ENCODE results near the gene SMARCA4.
"Not testable (repeated sequence)": the region's sequence is repeated elsewhere in the genome, so short reads cannot be mapped to it uniquely, and the experiment has no call there.

The SMARCA4 gene

DNA sequence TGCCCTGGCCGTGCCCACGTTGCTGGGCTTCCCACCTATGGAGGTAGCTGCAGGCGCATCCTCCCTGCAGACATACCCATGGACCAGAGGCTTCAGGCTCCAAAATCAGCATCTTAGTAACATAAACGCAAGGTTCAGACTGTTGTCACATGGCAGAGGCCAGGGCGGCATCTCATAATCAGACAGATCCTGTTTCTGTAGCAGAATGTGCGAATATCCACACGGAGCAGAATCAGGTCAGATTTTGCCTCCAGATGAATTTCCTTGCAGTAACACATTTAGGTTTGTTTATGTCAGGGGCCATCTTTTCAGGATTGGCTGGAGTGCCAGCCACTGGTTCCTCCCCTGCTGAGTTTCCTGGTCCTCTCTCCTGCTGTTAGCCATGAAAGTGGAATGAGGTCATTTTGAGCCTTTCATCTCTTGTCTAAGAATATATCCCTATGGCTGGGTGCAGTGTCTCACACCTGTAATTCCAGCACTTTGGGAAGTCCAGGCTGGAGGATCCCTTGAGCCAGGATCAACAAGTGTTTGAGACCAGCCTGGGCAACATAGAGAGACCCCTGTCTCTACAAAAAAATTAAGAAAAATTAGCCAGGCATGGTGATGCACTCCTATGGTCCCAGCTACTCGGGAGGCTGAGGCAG is 20.5 kb downstream of the SMARCA4 start:
- DNase-seq = no peak

DNA sequence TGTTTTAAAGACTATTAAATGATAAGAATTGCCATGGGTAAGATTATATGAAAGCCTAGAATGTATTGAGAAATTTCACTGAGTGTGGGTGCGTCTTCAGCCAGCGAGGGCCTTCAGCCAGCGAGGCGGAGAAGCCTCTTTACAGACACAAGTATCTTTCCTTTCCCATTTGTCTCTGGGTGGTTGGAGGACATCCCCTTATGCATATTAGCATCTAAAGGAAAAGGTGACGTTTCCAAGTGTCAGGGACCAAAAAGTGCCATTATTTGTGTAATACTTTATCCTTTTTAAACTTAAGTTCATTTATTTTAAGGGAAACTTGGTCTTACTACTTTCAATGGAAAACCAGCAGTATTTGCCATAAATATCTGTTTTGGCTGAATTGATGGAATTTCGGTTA is 22.2 kb downstream of the SMARCA4 start:
- no peak for DNase-seq

DNA sequence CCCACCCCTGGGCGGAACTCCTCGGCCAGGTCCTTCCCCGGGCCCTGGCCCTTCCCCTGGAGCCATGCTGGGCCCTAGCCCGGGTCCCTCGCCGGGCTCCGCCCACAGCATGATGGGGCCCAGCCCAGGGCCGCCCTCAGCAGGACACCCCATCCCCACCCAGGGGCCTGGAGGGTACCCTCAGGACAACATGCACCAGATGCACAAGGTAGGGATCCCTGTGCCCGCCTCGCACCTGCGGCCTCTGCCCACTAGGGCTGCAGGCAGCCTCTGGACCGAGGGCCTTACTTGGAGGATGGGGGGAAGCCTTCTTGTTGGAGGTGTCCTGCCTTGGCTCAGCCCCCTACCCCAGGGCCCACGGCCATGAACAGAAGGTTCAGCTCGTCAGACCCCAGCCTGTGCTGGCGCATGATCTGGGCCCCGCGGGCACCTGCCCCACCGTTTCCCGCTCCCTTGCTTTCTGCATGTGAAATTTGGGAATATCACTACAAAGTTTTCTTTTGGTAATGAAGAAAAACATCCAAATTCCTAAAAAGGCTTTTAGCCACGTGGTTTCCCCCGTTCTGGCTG is 23.4 kb downstream of the SMARCA4 start:
- no peak for DNase-seq

GRCh38 chr19:10985502-10985901 is 24.7 kb downstream of the SMARCA4 start:
- DNase-seq = no peak

DNA sequence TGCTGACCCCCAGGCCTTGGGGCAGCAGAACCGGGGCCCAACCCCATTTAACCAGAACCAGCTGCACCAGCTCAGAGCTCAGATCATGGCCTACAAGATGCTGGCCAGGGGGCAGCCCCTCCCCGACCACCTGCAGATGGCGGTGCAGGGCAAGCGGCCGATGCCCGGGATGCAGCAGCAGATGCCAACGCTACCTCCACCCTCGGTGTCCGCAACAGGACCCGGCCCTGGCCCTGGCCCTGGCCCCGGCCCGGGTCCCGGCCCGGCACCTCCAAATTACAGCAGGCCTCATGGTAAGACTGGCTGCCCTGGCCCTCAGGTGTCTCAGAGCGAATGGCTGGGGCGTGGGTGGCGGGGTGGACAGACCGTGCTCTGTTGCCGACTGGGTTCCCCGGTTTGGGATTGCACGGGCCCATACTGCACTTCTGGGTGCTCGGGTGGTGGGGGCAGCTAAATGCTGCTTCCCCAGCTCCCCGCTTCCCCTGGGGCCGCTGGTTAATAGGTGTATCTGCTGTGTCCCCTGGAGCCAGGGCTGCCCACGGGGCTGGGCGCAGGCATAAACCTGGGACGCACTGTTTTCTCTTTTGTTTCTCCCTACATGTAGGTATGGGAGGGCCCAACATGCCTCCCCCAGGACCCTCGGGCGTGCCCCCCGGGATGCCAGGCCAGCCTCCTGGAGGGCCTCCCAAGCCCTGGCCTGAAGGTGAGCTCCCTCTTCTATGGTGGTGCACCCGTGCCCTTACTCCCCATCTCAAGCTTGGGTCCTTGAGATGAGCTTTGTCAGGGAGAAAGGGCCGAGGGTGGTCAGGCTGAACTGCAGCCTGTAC is 25.7 kb downstream of the SMARCA4 start:
- no peak for DNase-seq

DNA sequence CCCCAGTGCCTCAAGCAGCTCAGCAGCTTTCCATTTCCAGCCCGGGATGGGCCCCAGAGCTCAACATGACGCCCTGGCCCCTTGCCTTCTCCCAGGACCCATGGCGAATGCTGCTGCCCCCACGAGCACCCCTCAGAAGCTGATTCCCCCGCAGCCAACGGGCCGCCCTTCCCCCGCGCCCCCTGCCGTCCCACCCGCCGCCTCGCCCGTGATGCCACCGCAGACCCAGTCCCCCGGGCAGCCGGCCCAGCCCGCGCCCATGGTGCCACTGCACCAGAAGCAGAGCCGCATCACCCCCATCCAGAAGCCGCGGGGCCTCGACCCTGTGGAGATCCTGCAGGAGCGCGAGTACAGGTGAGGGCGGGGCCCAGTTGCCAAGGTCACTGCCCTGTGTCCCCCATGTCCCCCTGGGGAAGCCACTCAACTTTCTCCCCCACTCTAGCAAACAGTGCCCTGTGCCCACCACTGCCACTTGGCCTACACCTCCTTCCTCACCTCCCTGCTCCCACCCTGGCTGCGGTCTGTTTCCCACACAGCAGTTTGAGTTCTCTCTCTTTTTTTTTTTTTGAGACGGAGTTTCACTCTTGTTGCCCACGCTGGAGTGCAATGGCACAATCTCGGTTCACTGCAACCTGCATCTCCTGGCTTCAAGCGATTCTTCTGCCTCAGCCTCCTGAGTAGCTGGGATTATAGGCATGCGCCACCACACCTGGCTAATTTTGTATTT is 26.9 kb downstream of the SMARCA4 start:
- no peak for DNase-seq

DNA sequence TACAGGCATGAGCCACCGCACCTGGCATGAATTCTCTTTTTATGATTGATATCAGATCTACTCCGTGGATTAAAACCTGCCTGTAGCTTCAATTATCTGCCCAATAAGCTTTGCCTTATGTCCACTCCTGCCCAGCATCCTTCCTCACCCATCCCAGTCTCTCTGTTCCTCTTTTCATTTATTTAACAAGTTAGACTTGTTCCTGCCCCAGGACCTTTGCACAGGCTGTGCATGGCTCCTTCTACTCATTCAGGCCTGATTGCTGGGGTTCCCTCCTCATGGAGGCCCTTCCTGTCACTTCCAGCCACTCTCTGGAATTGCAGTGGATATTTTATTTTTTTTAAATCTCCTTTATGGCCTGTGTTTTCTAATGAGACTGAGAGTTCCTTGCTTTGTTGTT is 27.6 kb downstream of the SMARCA4 start:
- no peak for DNase-seq

DNA sequence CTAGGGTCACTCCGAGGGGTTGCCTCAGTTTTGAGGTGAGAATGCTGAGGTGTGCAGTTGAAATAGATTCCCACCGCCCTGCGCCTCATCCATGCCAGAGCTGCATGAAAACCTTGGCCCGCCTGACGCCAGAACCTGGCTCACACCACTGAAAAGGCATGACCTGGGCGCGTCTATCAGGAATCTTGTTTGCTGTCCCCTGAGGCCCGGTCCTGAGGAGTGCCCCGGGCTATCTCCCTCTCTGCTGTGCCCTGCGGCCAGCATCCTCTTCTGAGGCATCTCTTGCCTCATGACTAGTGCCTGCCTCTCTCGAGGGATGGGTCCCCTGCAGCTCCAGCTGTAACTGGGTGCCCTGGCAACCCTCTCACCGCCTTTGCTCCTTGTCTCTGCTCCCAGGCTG is 28.1 kb downstream of the SMARCA4 start:
- no peak for DNase-seq

- no peak for DNase-seq
These were observed 30.2 kb downstream of the SMARCA4 start for GRCh38 chr19:10991076-10991475.

GRCh38 chr19:10991521-10992081 is 30.8 kb downstream of the SMARCA4 start:
- no peak for DNase-seq

- not testable (repeated sequence) for DNase-seq
These were observed 31.3 kb downstream of the SMARCA4 start for GRCh38 chr19:10992174-10992573.

DNA sequence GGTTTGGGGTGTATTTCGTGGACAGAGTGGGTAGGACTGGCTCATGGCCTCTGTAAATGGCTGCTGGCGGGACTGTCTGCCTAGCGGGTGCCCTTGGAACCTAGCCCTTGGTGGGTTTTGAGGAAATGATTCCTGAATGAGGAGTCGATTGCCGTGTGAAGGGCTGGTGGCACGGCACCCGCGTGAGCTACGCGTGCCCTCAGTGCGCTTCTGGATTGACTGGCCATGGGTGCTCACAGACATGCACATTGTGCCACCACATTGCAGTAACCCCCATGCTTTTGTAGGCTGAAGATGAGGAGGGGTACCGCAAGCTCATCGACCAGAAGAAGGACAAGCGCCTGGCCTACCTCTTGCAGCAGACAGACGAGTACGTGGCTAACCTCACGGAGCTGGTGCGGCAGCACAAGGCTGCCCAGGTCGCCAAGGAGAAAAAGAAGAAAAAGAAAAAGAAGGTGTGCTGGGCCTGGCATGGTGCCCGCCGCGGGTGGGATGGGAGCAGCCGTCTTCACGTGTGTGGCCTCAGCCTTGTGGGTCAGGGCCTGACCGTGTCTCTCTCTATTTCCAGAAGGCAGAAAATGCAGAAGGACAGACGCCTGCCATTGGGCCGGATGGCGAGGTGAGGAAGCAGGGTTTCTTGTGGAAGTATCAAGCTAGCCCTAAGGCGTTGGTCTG is 35.2 kb downstream of the SMARCA4 start:
- DNase-seq = no peak

DNA sequence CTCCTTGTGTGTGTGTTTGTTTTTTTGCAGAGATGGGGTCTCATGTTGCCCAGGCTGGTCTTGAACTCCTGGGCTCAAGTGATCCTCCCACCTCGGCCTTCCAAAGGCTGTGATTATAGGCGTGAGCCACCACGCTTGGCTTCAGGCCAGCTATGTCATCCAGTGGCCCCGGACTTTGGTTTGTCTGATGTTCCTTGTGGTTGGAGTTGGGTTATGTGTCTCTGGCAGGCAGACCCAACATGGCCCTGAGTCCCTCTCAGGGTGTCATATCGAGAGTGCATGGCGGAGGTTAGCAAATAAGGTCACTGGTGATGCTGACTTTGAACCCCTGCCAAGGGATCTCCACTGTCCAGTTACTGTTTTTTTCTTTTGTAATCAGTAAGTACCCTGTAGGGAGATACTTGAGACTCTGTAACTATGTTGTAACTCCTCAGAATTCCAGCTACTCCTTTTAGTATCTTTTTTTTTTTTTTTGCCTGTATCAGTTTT is 37.3 kb downstream of the SMARCA4 start:
- no peak for DNase-seq

- DNase-seq = no peak
These were observed 37.8 kb downstream of the SMARCA4 start for GRCh38 chr19:10998666-10999065.

DNA sequence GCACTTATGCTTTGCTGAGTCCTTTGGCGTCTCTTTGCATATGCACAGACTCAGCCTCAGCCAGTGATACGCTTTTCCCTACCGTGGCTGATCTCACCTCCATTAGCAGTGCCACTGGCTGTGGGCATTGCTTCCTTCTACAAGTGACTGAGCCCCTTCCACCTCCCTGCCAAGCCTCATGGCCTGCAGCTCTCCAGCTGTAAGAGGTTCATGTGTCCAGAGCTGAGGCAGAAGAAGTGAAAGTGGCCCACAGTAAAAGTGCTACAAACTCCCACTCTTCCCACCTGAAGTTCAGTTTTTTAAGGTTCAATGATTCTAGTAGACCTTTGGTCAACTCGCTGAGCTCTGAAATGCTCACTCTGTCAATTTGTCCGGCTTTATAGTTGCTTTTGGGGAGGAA is 44.7 kb downstream of the SMARCA4 start:
- no peak for DNase-seq

GRCh38 chr19:11007385-11007784 is 46.6 kb downstream of the SMARCA4 start:
- no peak for DNase-seq

DNA sequence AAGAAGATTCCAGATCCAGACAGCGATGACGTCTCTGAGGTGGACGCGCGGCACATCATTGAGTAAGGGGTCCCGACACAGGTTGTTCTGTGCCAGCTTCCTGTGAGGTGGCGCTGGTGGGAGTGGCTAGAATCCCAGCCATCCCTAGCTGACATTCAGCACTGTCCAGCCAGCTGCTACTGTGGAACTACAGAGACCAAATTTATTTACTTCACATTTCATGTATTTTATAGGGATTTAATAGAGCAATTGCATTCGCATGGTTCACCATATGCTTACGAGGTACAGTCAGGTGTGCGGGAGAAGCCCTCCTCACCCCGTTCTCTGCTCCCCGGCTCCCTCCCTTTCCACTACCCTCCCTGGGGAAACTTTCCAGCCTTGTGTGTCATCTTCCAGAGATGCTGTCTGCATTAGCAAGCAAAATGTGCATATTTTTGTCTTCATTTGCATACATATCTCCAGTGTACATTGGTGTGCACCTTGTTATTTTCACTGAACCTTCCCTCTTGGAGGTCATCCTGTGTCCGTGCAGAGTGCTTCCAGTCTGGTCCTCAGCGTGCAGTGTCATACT is 47.2 kb downstream of the SMARCA4 start:
- DNase-seq = no peak

DNA sequence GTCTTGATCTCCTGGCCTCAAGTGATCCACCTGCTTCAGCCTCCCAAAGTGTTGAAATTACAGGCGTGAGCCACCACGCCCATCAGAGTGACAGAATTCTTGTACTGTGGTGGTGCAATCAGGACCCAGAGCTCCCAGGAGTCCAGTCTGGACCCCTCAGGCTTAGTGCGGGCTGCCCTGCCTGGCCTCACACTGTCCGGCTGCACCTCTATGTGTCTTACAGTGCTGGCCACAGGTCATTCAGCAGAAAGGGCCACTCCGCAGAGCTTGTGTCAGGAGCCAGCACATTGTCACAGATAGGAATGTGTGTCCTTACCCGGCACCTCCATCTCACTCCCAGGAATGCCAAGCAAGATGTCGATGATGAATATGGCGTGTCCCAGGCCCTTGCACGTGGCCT is 49.2 kb downstream of the SMARCA4 start:
- DNase-seq = no peak

DNA sequence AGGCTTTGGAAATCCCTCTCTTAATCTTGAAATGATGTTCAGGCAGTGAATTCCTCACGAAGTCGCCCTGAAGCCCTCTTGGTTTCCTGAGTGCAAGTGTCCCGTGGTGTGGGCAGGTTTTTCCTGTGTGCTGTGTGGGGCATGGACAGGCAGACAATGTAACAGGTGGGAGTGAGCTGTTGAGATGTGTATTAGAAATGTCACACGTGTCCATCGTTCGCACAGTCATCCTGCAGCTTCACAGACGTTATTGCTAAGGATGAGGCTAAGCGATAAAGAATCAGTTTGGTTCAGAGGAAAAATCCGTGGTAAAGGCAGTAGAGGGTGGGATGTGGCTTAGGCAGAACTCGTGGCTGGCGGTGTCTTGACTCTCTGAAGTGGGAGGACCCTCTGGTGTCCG is 51.7 kb downstream of the SMARCA4 start:
- no peak for DNase-seq

GRCh38 chr19:11013771-11014170 is 52.9 kb downstream of the SMARCA4 start:
- no peak for DNase-seq

GRCh38 chr19:11014403-11014911 is 53.6 kb downstream of the SMARCA4 start:
- DNase-seq = no peak

- DNase-seq = no peak
These were observed 55.8 kb downstream of the SMARCA4 start for GRCh38 chr19:11016631-11017030.

Measured in stimulated activated CD4-positive, alpha-beta T cell treated with anti-CD3 and anti-CD28 coated beads, Interleukin-4, amount 100 ng/mL, for 4 hours (primary cell).